Esophagus (tissue), 2 donors: ENCODE measurements around the gene ACACB. TPM values are rescaled to one million over a fixed set of nuclear protein-coding genes. Genes with fewer than 3 reads are reported as not detected.

Experiments used
- H3K27ac ChIP-seq, 2 donors: one replicate each; pipeline ENCODE4 v1.5.1; 2013; ENCODE audit warnings: low read depth in 2 of 2, mild to moderate bottlenecking in 2 of 2, inconsistent platforms in 1 of 2, low read length in 1 of 2, moderate library complexity in 1 of 2
- H3K27me3 ChIP-seq, 2 donors: one replicate each; pipeline ENCODE4 v1.6.1; 2013; ENCODE audit warnings: low read length in 2 of 2, control low read depth in 1 of 2, mild to moderate bottlenecking in 1 of 2; ENCODE audit not compliant: insufficient read depth in 2 of 2, control insufficient read depth in 1 of 2
- H3K36me3 ChIP-seq, 2 donors: one replicate each; pipeline ENCODE4 v1.6.1; 2013; ENCODE audit warnings: low read length in 1 of 2; ENCODE audit not compliant: control insufficient read depth in 2 of 2, insufficient read depth in 2 of 2
- H3K4me1 ChIP-seq, 2 donors: one replicate each; pipeline ENCODE4 v1.6.1; 2013; ENCODE audit warnings: low read length in 1 of 2; ENCODE audit not compliant: control insufficient read depth in 2 of 2, insufficient read depth in 2 of 2
- H3K4me3 ChIP-seq, 2 donors: one replicate each; pipeline ENCODE4 v1.5.1; 2013; ENCODE audit warnings: low read length in 2 of 2, mild to moderate bottlenecking in 2 of 2, low read depth in 1 of 2, moderate library complexity in 1 of 2
- H3K9me3 ChIP-seq, 2 donors: one replicate each; pipeline ENCODE4 v1.6.1; 2013; ENCODE audit warnings: mild to moderate bottlenecking in 2 of 2, low read depth in 1 of 2, low read length in 1 of 2, moderate library complexity in 1 of 2; ENCODE audit not compliant: control insufficient read depth in 2 of 2, insufficient read depth in 1 of 2
- WGBS, 2 donors: extraction: QIAGEN DNeasy Blood & Tissue Kit; methylation state at CpG; one replicate each; pipeline ENCODE4 v1.1.7; 2013; 5-methylcytosine and 5-hydroxymethylcytosine counted together
- polyA plus RNA-seq, 2 donors: library from polyadenylated mRNA; stranded (reverse); fragments of 200-250 nt; gene quantifications; one replicate each; pipeline ENCODE4 v1.2.3, GENCODE V29; 2013
- donor health status: healthy with polysubstance abuse.
- donor health status: Bipolar disorder and iron deficiency.

The ACACB gene
- polyA plus RNA-seq, 2 donors = 8.6 to 18.2 TPM

- H3K27ac ChIP-seq = peak overlapping the region; percentile 14 to 58
- H3K4me3 ChIP-seq = peak overlapping the region in 1 of 2 donors; percentile 63
- H3K27me3 ChIP-seq = no peaks in the 10 kb centered on the region
- peaks cover 0 to 2% of the 10 kb centered on the region in 2 donors for H3K4me1 ChIP-seq
- 27 to 33% methylated on average over 18 of the region's 18 CpGs for WGBS, 2 donors
- no peaks in the 10 kb centered on the region for H3K36me3 ChIP-seq
- no peaks in the 10 kb centered on the region for H3K9me3 ChIP-seq
These were observed 37.5 kb downstream of the ACACB start for GRCh38 chr12:109153821-109154441.

- H3K9me3 ChIP-seq = no peaks in the 10 kb centered on the region
- peak overlapping the region; percentile 57 to 63 for H3K4me3 ChIP-seq
- no peaks in the 10 kb centered on the region for H3K27me3 ChIP-seq
- H3K27ac ChIP-seq = peak overlapping the region; percentile 87 to 90
- peaks cover 0 to 2% of the 10 kb centered on the region in 2 donors for H3K4me1 ChIP-seq
- H3K36me3 ChIP-seq = no peaks in the 10 kb centered on the region
- WGBS, 2 donors = 1% methylated on average over 49 to 61 of the region's 61 CpGs
These were observed 38.4 kb downstream of the ACACB start for GRCh38 chr12:109154451-109155438.

- Histone ChIP-seq H3K9me3 (no peaks in the 10 kb centered on the region), H3K4me1 (peaks cover 0 to 2% of the 10 kb centered on the region in 2 donors), H3K36me3 (no peaks in the 10 kb centered on the region), H3K4me3 (no peak overlapping the region), H3K27me3 (no peaks in the 10 kb centered on the region), H3K27ac (no peak overlapping the region)
- 92 to 96% methylated on average over 5 of the region's 5 CpGs for WGBS, 2 donors
These were observed 39.6 kb downstream of the ACACB start for GRCh38 chr12:109156036-109156435.

- Histone ChIP-seq H3K9me3 (no peaks in the 10 kb centered on the region), H3K27me3 (no peaks in the 10 kb centered on the region), H3K4me3 (no peak overlapping the region), H3K36me3 (no peaks in the 10 kb centered on the region), H3K4me1 (peaks cover 0 to 2% of the 10 kb centered on the region in 2 donors), H3K27ac (no peak overlapping the region)
- 93% methylated on average over 5 of the region's 5 CpGs for WGBS, 2 donors
These were observed 40.2 kb downstream of the ACACB start for GRCh38 chr12:109156586-109156985.

- Histone ChIP-seq H3K27ac (peak overlapping the region; percentile 4 to 61), H3K36me3 (no peaks in the 10 kb centered on the region), H3K4me3 (no peak overlapping the region), H3K27me3 (no peaks in the 10 kb centered on the region), H3K4me1 (peaks cover 0 to 4% of the 10 kb centered on the region in 2 donors), H3K9me3 (no peaks in the 10 kb centered on the region)
- WGBS, 2 donors = 42 to 44% methylated on average over 5 of the region's 5 CpGs
These were observed 41.6 kb downstream of the ACACB start for GRCh38 chr12:109157986-109158385.

- no peaks in the 10 kb centered on the region for H3K27me3 ChIP-seq
- no peak overlapping the region for H3K4me3 ChIP-seq
- no peaks in the 10 kb centered on the region for H3K36me3 ChIP-seq
- WGBS, 2 donors = 60 to 74% methylated on average over 7 of the region's 7 CpGs
- H3K9me3 ChIP-seq = no peaks in the 10 kb centered on the region
- H3K4me1 ChIP-seq = peaks cover 2 to 3% of the 10 kb centered on the region in 2 donors
- peak overlapping the region; percentile 29 to 38 for H3K27ac ChIP-seq
These were observed 44.0 kb downstream of the ACACB start for GRCh38 chr12:109160433-109160832.

- H3K4me1 ChIP-seq = peaks cover 2 to 3% of the 10 kb centered on the region in 2 donors
- WGBS, 2 donors = 73 to 80% methylated on average over 4 of the region's 4 CpGs
These were observed 44.5 kb downstream of the ACACB start for GRCh38 chr12:109160873-109161272.

GRCh38 chr12:109162551-109162950 lies 46.2 kb downstream of the ACACB start:
- H3K27ac ChIP-seq = no peak overlapping the region
- no peak overlapping the region for H3K4me3 ChIP-seq
- no peaks in the 10 kb centered on the region for H3K27me3 ChIP-seq
- H3K9me3 ChIP-seq = no peaks in the 10 kb centered on the region
- 85 to 90% methylated on average over 5 of the region's 5 CpGs for WGBS, 2 donors
- H3K4me1 ChIP-seq = peaks cover 2 to 3% of the 10 kb centered on the region in 2 donors
- peaks cover 0 to under 1% of the 10 kb centered on the region in 2 donors for H3K36me3 ChIP-seq

More at GRCh38 chr12:109160873-109161272, 44.5 kb downstream of the ACACB start:
- Histone ChIP-seq H3K27me3 (no peaks in the 10 kb centered on the region), H3K36me3 (no peaks in the 10 kb centered on the region), H3K4me3 (no peak overlapping the region), H3K9me3 (no peaks in the 10 kb centered on the region), H3K27ac (peak overlapping the region in 1 of 2 donors; percentile 72)

- peaks cover 5% of the 10 kb centered on the region in 2 donors for H3K36me3 ChIP-seq
- no peak overlapping the region for H3K27ac ChIP-seq
- 77 to 79% methylated on average over 6 of the region's 6 CpGs for WGBS, 2 donors
- H3K4me3 ChIP-seq = no peak overlapping the region
- H3K9me3 ChIP-seq = no peaks in the 10 kb centered on the region
- no peaks in the 10 kb centered on the region for H3K27me3 ChIP-seq
- H3K4me1 ChIP-seq = peaks cover 2 to 3% of the 10 kb centered on the region in 2 donors
These were observed 46.8 kb downstream of the ACACB start for GRCh38 chr12:109163167-109163566.
